ENCODE data around the gene ARRDC3.
A peak's percentile ranks its signal among the peaks of the same experiment; 100 is the strongest.

The ARRDC3 gene

DNA sequence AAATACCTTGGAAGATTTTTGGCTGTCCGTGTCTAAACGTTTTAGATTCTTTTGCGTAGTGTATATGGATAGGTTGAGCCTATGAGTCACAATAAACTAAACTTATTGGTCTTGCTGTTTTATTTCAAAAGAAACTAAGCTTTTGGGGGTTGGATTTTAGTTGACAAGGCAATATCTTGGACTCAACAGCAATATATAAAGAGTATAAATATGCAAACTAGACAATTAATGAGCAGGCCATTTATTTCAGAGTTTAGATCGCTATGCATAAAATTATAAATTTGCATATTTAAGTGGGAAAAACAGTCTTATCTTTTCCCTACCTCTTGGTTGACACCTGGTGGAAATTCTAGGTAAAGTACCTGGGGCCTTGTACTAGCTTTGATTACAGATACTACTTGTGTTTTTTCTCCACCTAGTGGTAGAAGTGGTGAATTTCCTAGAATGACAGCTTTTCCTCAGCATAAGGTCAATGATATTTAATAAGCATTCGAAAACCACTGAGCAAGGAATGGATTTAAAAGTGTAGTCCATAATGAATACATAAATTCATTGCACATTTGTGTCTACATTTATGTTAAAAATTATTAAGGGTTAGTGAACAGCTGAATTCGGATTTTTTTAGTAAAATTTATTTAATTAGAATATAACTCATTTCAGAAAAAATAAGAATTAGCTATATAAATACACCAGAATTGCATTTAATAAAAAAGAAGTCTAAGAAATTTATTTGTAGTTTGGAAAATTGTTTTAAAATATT is 1.7 kb upstream of the ARRDC3 start:
- peak; percentile 91 for DNase-seq (ENCODE audit: low read depth, low spot score)

DNA sequence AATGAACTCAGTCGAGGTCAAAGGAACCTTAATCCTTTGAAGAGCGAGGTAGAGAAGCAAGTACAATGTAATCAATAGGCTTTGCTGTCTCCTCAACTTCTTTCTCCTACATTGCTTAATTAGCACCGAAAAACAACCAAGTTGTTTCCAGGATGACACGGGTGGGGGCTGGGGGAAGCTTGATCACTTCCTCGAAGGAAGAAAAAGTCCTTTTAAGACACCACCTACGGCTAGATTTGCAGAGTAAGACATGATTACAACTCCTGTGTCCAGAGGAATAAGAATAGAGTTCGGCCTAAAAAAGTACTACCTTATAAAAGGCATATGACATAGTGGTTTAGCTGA is 811 bp upstream of the ARRDC3 start:
- peak; percentile 42 for DNase-seq (ENCODE audit: low read depth, low spot score)

DNA sequence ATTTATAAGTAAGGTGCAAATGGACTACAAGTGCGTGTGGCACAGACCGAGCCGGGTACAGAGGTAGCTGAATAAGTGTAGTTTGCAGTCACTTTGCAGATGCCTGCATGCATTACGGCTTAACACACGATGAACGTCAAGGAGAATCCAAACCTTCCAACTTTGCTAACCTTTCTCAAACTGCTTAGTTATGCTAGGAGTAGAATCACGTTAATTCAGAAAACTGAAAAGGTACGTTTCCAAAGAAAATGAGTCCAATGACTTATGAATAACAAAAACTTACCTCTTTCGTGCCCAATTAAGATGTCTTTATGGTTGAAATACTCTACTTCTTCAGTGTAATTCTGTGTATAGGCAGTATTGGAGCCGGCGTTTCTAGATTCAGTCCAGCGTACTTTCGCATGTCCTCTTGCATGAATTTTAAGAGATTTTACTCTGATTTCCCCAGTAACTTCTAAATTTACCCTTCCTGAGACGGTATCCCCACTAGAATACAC is 539 bp downstream of the ARRDC3 start:
- DNase-seq (ENCODE audit: low read depth, low spot score), result peak; percentile 58

DNA sequence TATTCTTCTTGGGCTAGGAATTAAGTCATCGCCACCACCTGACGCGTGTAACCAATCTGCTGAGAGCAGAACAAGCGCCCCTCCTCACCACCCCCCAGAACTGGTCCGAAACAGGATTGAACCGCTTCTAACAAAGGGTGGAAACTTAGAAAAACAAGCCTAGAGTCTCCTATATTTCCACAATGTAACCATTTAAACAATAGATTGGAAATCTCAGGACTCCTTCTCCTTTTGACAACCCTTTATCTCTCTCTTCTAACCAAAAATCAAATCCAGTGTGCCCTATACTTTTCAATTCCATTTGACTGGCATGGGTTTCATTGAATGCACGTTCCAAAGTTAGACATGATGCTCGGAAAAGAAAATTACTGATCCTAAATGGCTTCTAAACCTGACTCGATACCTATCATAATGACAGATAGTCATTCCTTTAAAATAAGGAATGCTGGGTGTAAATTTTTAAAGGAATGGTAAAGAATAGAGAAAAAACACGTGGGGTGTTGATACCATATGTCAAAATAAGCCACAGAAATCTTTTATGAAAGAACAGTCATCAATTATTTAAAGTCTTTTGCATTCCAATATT is 1.2 kb downstream of the ARRDC3 start:
- DNase-seq (ENCODE audit: low read depth, low spot score), result peak; percentile 91

DNA sequence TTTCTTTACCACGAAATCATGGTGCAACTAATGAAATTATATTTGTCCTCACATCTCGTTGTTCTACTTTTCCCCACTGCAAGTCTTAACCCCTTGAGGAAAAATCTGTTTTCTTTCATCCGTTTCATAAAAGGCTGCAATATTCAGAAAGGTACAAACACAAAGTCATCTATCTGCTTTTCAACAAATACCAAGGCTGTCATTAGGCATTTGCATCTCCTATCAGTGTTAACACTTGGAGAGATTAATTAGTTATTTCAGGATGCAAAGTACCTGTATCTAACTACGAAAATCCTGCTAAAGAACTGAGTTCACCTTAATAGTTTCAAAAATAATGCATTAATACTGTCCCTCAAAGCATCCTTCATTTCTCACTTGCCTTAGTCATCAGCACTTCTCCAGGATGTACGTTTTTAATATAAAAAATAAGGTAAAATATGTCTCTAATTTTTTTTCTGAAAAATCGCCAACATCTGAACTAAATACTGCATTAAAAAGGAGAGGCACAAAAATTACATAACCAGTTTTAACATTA is 1.8 kb downstream of the ARRDC3 start:
- DNase-seq (ENCODE audit: low read depth, low spot score), result no peak

DNA sequence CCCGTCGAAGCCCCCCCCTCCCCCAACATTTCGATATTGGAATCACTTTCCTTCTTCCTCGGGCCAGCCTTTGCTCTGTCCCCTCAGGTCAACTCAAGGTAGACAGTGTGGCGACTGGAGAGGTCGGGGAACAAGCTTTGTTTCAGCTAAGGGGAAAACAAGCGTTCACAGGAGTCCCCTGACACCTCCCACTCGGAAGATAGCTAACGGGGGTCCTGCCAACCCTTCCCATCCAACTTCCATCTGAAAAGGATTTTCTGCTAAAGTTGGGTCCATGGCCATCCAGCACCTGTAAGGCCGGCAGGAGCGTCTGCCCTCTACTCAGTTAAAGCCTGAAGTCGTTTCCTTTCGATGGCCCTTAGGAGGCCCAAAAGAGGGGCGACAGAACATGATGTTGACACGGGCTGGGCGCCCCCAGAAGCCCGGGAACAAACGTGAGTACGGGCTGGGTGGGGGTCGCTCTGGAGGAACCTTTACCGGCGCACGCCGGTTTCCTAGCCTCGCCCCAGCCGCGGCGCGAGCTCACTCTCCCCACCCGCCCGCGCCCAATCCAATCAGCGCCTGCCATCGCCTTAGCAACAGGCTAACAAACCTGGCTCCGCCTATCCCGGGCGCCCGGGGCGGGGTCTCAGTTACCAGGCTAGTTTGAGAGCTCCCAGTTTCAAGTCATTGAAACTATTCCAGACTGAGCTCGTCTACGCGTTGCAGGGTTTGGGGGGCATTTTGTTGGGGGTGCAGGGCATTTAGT is 2.5 kb downstream of the ARRDC3 start:
- DNase-seq (ENCODE audit: low read depth, low spot score), result peak; percentile 98

DNA sequence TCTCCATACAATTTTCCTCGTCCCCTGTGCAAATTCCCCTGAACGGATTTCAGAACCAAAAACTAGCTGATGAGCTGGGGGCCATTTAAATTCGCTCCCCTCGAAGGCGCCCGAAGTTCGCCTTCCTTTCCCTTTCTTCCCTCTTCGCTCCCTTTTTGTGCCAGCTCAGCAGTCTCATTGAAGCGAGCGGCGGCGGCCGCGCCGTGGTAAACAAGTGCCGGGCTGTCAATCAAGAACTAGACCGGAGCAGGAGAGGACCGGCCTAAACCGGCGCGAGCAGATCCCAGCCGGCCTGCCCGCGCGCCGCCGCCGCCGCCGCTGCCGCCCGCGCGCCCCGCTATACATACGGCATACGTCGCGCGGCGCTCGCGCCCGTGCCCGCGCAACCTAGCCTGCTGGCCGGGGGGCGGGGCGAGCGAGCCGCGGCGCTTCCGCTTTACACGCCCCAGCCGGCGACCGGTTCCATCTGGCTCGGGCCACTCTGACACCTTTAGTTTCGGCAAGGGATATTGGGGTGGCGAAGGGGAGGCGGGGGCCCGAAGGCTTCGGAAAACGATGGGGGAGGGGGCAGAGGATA is 3.1 kb downstream of the ARRDC3 start:
- DNase-seq (ENCODE audit: low read depth, low spot score), result peak; percentile 97

DNA sequence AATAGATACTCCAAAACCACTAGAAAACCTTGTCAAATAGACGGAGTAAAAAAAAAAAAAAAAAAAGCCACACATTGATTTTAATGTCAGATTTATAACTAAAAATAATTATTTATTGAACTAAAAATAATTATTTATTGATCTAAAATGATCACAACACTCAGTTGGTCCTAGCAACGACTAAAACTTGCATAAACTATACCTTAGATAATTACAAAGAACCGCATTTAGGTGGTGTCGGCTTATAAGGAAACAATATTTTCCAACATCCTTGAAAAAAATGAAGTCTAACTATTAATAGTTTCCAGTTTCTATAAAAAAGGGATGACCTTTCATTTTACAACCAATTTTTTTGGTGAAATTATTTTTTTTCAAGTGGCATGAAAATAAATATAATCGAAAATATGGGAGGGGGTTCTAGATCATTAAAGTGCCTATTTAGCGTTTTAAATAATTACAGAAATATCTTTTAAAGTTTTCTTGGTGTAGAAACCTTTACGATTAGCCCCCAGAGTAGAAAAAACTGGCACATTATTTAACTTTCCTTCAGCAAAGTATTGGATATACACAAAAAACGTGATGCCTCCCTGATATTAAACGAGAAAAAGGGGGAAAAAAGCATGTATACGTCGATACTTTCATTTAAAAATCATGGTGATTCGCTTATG is 3.7 kb downstream of the ARRDC3 start:
- no peak for DNase-seq (ENCODE audit: low read depth, low spot score)

DNA sequence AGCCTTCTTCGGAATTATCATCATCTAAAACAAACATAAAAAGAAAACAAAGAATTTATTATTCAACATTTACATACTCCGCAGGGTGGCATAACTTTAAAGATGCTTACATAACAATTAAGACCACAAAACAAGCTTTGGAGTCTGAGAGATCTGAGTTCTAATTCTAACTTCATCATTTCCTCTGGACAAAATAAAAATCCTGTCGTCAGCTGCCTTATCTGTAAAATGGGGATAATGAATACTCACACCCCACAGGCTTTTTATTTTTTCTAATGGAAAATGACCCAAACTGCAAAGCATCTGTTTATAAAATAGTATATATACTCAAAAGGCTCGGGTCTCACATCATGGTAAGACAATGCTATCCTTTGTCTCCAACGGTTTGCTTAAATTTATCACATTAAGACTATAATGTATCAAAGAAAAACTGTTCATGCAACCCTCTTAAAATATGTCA is 4.3 kb downstream of the ARRDC3 start:
- no peak for DNase-seq (ENCODE audit: low read depth, low spot score)

DNA sequence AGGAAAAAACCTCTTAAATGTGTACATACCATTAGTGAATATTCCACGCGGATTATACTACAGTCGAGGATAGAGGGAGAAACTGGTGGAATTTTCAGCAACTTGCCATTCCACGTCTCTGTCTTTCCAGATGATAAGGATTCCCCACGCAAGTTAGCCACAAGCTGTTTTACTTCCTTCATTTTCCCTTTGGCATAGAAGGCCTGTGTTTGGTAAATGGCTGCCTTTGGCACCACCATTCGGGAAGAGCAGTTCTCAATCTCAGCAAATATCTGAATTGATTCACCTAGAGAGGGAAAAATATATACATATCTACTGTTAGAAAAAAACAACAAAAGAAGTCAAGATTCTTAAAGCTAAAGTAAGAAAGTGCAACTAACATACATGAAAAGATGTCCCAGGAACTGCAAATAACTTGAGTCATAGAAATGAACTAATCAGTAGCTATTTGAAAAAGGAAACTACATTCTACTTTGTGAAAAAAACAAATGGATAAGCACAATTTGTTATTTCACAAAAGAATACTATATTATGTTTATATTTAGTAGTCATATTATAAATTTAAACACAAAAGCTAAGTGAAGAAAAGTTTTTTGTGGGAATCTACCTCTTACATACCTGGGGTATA is 8.1 kb downstream of the ARRDC3 start:
- no peak for DNase-seq (ENCODE audit: low read depth, low spot score)

DNA sequence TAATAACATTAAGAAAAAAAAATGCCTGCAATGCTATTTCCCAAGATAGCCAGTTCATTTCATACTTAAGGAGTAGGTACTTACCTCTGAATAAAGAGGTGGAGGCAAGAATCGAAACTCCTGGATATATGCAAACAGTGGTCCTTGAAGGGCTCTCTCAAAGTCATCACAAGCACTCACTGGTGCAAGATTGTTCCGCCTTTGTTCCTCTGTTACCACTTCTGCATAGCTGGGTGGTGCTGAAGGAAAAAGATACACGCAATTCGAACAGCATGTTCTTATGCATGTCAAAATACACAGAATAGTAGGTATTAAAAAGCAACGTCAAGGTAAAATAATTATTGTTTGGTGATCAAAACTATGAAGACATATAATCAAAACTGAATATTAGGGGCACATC is 9.5 kb downstream of the ARRDC3 start:
- no peak for DNase-seq (ENCODE audit: low read depth, low spot score)

DNA sequence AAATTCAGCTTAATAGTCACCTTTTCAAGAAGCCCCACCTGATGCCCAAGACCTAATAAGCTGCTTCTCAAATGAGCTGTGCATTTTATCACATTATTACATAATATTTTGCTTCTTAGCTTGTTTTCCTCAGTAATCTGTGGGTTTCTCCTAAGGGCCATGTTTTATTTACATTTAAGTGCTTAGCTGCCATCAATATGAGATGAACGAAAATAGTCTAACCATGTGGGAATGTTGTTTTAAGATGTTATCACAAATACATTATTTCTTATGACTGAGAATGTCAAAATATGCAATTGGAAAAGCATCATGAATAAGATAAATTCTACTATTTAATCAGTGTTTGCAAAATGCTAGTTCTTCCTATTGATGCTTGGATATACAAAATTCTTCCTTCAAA is 10.1 kb downstream of the ARRDC3 start:
- no peak for DNase-seq (ENCODE audit: low read depth, low spot score)

DNA sequence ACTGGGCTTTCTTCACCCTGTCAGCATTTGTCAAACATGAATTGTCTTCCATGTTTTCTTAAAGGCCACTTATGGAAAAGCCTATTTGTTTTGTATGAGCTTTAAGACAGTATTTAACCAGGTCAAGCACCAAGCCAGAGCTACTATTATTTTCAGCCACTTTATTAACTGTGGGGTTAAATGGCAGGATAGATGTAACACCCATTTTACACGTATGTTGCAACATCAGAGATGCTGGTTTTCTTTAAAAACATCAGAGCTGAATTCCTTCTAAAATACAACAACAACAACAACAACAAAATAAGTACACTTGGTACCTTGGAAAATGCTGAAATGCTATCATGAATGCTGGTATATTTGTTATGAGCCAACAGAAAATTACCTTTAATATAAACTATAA is 13.6 kb downstream of the ARRDC3 start:
- DNase-seq (ENCODE audit: low read depth, low spot score), result no peak

DNA sequence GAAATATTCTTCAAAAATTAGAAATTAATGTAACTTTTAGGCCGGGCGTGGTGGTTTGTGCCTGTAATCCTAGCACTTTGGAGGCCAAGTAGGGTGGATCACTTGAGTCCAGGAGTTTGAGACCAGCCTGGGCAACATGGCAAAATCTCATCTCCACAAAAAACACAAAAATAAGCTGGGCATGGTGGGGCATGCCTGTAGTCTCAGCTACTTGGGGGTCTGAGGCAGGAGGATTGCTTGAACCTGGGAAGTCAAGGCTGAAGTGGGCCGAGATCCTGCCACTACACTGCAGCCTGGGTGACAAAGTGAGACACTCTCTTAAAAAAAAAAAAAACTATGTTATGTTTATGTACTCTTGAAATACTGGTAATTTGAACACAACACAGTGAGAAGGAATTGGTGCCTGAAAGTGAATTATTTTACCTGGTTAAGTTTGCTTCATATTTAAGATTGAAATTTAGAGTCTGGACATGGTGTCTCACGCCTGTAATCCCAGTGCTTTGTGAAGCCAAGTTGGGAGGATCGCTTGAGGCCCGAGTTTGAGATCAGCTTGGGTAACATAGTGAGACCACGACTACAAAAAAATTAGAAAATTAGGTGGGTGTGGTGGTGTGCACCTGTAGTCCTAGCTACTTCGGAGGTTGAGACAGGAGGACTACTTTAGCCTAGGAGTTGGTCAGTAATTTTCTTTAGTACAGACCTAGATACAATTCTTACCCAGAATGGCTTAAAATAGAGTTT is 15.0 kb downstream of the ARRDC3 start:
- no peak for DNase-seq (ENCODE audit: low read depth, low spot score)

DNA sequence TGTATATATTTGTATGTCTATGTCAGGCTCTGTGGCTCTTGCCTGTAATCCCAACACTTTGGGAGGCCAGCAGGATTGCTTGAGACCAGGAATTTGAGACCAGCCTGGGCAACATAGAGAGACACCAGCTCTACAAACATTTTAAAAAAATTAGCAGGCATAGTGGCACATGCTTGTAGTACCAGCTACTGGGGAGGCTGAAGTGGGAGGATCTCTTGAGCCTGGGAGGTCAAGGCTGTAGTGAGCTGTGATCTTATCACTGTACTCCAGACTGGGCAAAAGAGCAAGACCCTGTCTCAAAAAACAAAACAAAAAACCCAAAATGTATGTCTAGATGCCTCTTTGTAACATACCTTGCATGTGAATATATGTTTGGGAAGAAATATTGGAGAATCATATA is 15.8 kb downstream of the ARRDC3 start:
- DNase-seq (ENCODE audit: low read depth, low spot score), result no peak

DNA sequence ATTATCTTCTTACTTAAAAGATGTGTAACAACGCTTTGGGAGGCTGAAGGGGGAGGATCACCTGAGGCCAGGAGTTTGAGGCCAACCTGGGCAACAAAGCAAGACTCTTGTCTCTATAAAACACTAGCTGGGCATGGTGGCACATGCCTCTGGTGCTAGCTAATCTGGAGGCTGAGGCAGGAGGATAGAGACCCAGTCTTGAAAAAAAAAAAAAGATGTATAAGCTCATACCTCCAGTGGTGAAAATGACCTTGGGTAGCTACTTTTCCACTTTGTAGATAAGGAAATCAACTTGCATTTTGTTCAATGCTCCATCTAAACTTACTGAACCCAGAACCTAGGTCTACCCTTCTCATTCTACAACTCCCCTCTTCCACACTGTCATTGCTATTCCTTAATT is 16.6 kb downstream of the ARRDC3 start:
- no peak for DNase-seq (ENCODE audit: low read depth, low spot score)

DNA sequence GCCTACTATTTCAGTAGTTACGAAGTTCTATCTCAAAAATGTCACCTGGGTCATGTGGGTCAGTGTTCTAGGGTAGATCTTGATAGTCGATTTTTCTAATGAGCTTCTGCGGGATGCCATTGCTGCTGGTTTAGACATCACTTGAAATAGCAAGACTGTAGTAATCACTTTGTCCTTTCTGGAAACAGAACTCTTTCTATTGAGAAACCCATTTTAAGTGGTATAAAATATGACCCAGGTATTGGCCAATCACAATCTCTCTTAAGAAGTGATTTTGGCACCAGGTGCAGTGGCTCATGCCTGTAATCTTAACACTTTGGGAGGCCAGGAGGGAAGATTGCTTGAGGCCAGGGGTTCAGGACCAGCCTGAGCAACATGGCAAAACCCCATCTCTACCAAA is 17.6 kb downstream of the ARRDC3 start:
- DNase-seq (ENCODE audit: low read depth, low spot score), result no peak

DNA sequence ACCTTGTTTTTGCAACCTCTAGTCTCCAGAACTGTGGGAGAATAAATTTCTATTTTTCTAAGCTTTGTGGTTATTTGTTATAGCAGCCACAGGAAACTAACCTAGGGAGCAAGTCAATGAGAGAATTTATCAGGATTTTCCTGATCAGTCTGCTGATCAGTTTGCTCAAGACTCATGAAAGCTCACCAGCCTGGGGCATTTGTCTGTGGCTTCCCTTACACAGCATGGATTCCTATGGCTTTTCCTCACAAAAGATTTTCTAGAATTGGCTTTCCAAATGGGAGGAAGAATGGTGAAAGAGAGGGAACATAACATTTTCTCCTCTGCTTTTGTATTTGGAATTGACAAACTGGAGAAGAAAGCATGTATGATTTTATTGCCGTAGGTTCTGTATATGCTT is 20.2 kb downstream of the ARRDC3 start:
- no peak for DNase-seq (ENCODE audit: low read depth, low spot score)

DNA sequence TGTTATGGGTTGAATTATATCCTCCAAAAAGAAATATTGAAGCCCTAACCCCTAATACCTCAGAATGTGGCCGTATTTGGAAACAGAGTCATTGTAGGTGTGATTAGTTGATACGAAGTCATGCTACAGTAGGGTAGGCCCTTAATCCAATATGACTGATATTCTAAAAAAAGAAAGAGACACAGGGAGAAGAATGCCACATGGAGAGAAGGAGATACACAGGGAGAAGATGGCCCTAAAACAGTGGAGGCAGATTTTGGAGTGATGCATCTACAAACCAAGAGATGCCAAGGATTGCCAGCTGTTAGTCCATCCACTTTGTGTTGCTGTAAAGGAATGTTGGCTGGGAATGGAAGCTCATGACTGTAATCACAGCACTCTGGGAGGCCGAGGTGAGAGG is 21.3 kb downstream of the ARRDC3 start:
- DNase-seq (ENCODE audit: low read depth, low spot score), result no peak

DNA sequence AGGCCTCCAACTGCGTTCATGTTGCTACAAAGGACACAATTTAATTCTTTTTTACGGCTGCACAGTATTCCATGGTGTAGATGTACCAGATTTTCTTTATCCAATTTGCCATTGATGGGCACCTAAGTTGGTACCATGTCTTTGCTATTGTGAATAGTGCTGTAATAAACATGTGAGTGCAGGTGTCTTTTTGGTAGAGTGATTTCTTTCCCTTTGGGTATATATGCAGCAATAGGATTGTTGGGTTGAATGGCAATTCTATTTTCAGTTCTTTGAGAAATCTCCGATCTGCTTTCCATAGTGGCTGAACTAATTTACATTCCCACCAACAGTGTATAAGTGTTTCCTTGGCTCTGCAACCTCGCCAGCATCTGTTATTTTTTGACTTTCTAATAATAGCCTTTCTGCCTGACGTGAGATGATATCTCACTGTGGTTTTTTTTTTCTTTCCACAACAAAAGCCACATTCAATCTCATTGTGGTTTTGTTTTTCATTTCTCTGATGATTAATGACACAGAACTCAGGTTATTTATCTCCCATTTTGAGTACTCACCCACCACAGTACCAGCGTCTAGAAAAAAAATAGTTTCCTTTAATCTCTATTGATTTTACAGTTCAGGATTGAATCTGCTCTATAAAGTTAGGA is 21.9 kb downstream of the ARRDC3 start:
- DNase-seq (ENCODE audit: low read depth, low spot score), result no peak
